Endothelial cell of umbilical vein (primary cell): Measurements from ENCODE around the gene MFSD2A. TPM values are rescaled to one million over a fixed set of nuclear protein-coding genes. Genes with fewer than 3 reads are reported as not detected.

Source experiments
- BruUV-seq: library from RNA; stranded (reverse); fragments of 400-500 nt; replicated peaks from 2 replicates; lab custom pipeline; 2021; lab: Mats Ljungman, UMichigan
- CTCF ChIA-PET: fragments of 300-600, 350-600 bp; sonication (Branson Sonifier 250); formaldehyde crosslinking; loops from one replicate; lab custom pipeline; 2021; ENCODE audit warnings: antibody characterized with exemption, inconsistent platforms; lab: Charles Lee
- POLR2A ChIA-PET: fragments of 300-600, 350-600 bp; sonication (Branson Sonifier 250); formaldehyde crosslinking; loops from one replicate; lab custom pipeline; 2021; ENCODE audit warnings: antibody characterized with exemption, inconsistent platforms; lab: Charles Lee
- DNase-seq: peaks from one replicate; pipeline ENCODE4 v3.0.0-alpha.2; 2011; ENCODE audit warnings: low read depth, low spot score
- FAIRE-seq: peaks from 2 replicates; lab custom pipeline; 2011; peaks lifted over from hg19 to GRCh38; lab: Jason Lieb, UNC
- H2AFZ ChIP-seq: 2 replicates; pipeline ENCODE4 v1.6.0; 2012; ENCODE audit warnings: low read depth, low read length, control low read depth, inconsistent platforms
- H3K27ac ChIP-seq: 2 replicates; pipeline ENCODE4 v1.5.1; 2011; ENCODE audit warnings: low read depth, mild to moderate bottlenecking, control low read depth, low read length, moderate library complexity; ENCODE audit not compliant: insufficient read depth
- H3K27me3 ChIP-seq, 2 experiments: 2 replicates each; pipeline versions ENCODE4 v1.6.0 to v1.6.1; 2011; ENCODE audit warnings: low read length in 2 of 2, mixed read lengths in 1 of 2; ENCODE audit not compliant: control insufficient read depth in 2 of 2, insufficient read depth in 2 of 2
- H3K36me3 ChIP-seq, 2 experiments: 2 replicates in 1 of 2; 3 replicates in 1 of 2; pipeline ENCODE4 v1.5.1; 2011; ENCODE audit warnings: low read length in 2 of 2, mild to moderate bottlenecking in 1 of 2, moderate library complexity in 1 of 2; ENCODE audit not compliant: control insufficient read depth in 2 of 2, insufficient read depth in 2 of 2; ENCODE audit errors: extremely low read depth in 1 of 2
- H3K4me1 ChIP-seq: 3 replicates; pipeline ENCODE4 v1.5.1; 2011; ENCODE audit warnings: mild to moderate bottlenecking, low read length; ENCODE audit not compliant: control insufficient read depth, insufficient read depth; ENCODE audit errors: extremely low read depth
- H3K4me2 ChIP-seq: 2 replicates; pipeline ENCODE4 v1.6.1; 2011; ENCODE audit warnings: low read length, control low read depth, mixed read lengths; ENCODE audit not compliant: insufficient read depth
- H3K4me3 ChIP-seq, 3 experiments: fragments of 200-600 bp in 1 of 3; sonication (generic), shearing (Covaris generic) in 1 of 3; replicated peaks in 1 of 3; 2 replicates each; pipeline ENCODE4 v1.5.1; 2011 to 2016; ENCODE audit warnings: control low read depth in 3 of 3, low read length in 3 of 3, mild to moderate bottlenecking in 2 of 3, inconsistent platforms in 1 of 3, low read depth in 1 of 3, moderate library complexity in 1 of 3; ENCODE audit not compliant: insufficient read depth in 1 of 3
- H3K79me2 ChIP-seq: 2 replicates; pipeline ENCODE4 v1.6.0; 2012; ENCODE audit warnings: low read length, inconsistent platforms; ENCODE audit not compliant: control insufficient read depth, insufficient read depth
- H3K9ac ChIP-seq: replicated peaks from 2 replicates; pipeline ENCODE3; 2011; ENCODE audit warnings: low read length, control low read depth; ENCODE audit not compliant: insufficient read depth; ENCODE audit errors: extremely low read depth
- H3K9me1 ChIP-seq: replicated peaks from 3 replicates; pipeline ENCODE4 v1.6.0; 2011; ENCODE audit warnings: mild to moderate bottlenecking, low read length; ENCODE audit not compliant: control insufficient read depth, insufficient read depth; ENCODE audit errors: extremely low read depth
- H3K9me3 ChIP-seq: replicated peaks from 2 replicates; pipeline ENCODE4 v1.5.1; 2012; ENCODE audit warnings: low read length, inconsistent platforms; ENCODE audit not compliant: control insufficient read depth, insufficient read depth
- H4K20me1 ChIP-seq: replicated peaks from 2 replicates; pipeline ENCODE3; 2011; ENCODE audit warnings: mild to moderate bottlenecking, low read length; ENCODE audit not compliant: control insufficient read depth, insufficient read depth; ENCODE audit errors: extremely low read depth
- CTCF ChIP-seq, 2 donors: IDR thresholded peaks; 1 replicate in 1 of 2; 2 replicates in 1 of 2; pipeline ENCODE4 v1.5.1; 2011; ENCODE audit warnings: low read length in 2 of 2, mild to moderate bottlenecking in 2 of 2, moderate library complexity in 2 of 2, control low read depth in 1 of 2, inconsistent platforms in 1 of 2, low read depth in 1 of 2; ENCODE audit not compliant: insufficient read depth in 1 of 2; ENCODE audit errors: extremely low read depth in 1 of 2
- EZH2 ChIP-seq: IDR thresholded peaks from 2 replicates; pipeline ENCODE4 v1.6.1; 2012; ENCODE audit warnings: borderline replicate concordance, low read depth, mild to moderate bottlenecking, moderate library complexity, low read length, inconsistent platforms; ENCODE audit not compliant: severe bottlenecking
- FOS ChIP-seq: IDR thresholded peaks from 2 replicates; pipeline ENCODE4 v1.6.1; 2011; ENCODE audit warnings: mild to moderate bottlenecking, low read length, moderate library complexity, borderline replicate concordance; ENCODE audit not compliant: insufficient read depth
- GATA2 ChIP-seq: IDR thresholded peaks from 2 replicates; pipeline ENCODE4 v1.7.0; 2011; ENCODE audit warnings: low read depth, mild to moderate bottlenecking, moderate library complexity, mixed read lengths, low read length; ENCODE audit not compliant: insufficient read length, insufficient read depth
- JUN ChIP-seq: IDR thresholded peaks from 2 replicates; pipeline ENCODE4 v1.6.1; 2011; ENCODE audit warnings: borderline replicate concordance, low read depth; ENCODE audit not compliant: insufficient read length, insufficient read depth
- MAX ChIP-seq: IDR thresholded peaks from 2 replicates; pipeline ENCODE4 v1.6.1; 2011; ENCODE audit not compliant: insufficient read depth, insufficient read length
- MYC ChIP-seq: IDR thresholded peaks from one replicate; pipeline ENCODE4 v1.6.1; 2011; ENCODE audit warnings: mild to moderate bottlenecking, low read depth, low read length
- POLR2A ChIP-seq: IDR thresholded peaks from 2 replicates; pipeline ENCODE4 v1.6.1; 2012; ENCODE audit warnings: low read depth, mild to moderate bottlenecking, control low read depth, low read length
- POLR2AphosphoS5 ChIP-seq: IDR thresholded peaks from 2 replicates; pipeline ENCODE4 v1.6.1; 2012; ENCODE audit warnings: low read depth, mild to moderate bottlenecking, control low read depth, low read length, moderate library complexity; ENCODE audit not compliant: insufficient read depth
- dilution Hi-C: fragments of 300-500 bp; cut with MboI; formaldehyde crosslinking; loops from one replicate; pipeline ENCODE4 v1.15.0; 2019; ENCODE audit warnings: low sequenced_read_pairs; ENCODE audit not compliant: extremely low pct_ligation_motif_present
- intact Hi-C: fragments of 100-400 bp; cut with micrococcal nuclease; formaldehyde crosslinking; loops from one replicate; pipeline ENCODE4 v1.10.0; 2022
- polyA plus RNA-seq, 4 experiments: library from polyadenylated mRNA; depleted of rRNA in 3 of 4; stranded (reverse) in 3 of 4; unstranded in 1 of 4; fragments of >200 nt; gene quantifications; 2 replicates each; pipeline versions ENCODE4 v1.2.1 to v1.2.3, GENCODE V29; 2011 to 2012; ENCODE audit warnings: missing spikeins in 1 of 4
- total RNA-seq: library from RNA; stranded (reverse); gene quantifications from 2 replicates; pipeline ENCODE4 v1.2.3, GENCODE V29; 2021

The MFSD2A gene
- total and polyA plus RNA-seq, 2 donors (not counting 3 experiments of a cell fraction or from before 2014, with no cell fraction given) = 2.7 to 5.5 TPM

GRCh38 chr1:39971138-39971537 is 16.2 kb downstream of the MFSD2A start:
- DNase-seq (no peak), FAIRE-seq (no peak)
- H4K20me1 ChIP-seq = no peaks in the 10 kb centered on the region
- H3K79me2 ChIP-seq = no peaks in the 10 kb centered on the region
- no TSS peak for BruUV-seq
- no peak overlapping the region for H3K4me2 ChIP-seq
- no peaks in the 10 kb centered on the region for H3K4me1 ChIP-seq
- dilution Hi-C loops = no loop called here
- no peaks in the 10 kb centered on the region for H3K9me3 ChIP-seq
- no peaks in the 10 kb centered on the region for H3K9me1 ChIP-seq
- H3K27ac ChIP-seq = no peak overlapping the region
- CTCF ChIA-PET = interaction anchor here (0.9 to 6.4 kb wide), 7 partner anchors 11 to 156 kb away, joined by 5 to 76 read pairs (median 33); partner anchors contain the start of gene MYCL
- POLR2A ChIA-PET = no interaction called here
- TF ChIP-seq FOS = no peak
- TF ChIP-seq JUN = no peak
- TF ChIP-seq EZH2 = no peak
- TF ChIP-seq POLR2AphosphoS5 = no peak
- TF ChIP-seq GATA2 = no peak
- no peak for TF ChIP-seq MYC
- no peak for TF ChIP-seq POLR2A
- no peak for TF ChIP-seq CTCF (IDR thresholded peaks at IDR 0.05; ENCODE audit: extremely low read depth in 1 of 2, insufficient read depth in 1 of 2, low read depth in 1 of 2, low read length in 2 of 2)
- TF ChIP-seq MAX = no peak
- no peaks in the 10 kb centered on the region for H3K27me3 ChIP-seq
- no peak overlapping the region for H3K4me3 ChIP-seq
- no peak overlapping the region for H2AFZ ChIP-seq
- intact Hi-C loops = no loop called here
- H3K36me3 ChIP-seq = no peaks in the 10 kb centered on the region
- H3K9ac ChIP-seq = no peak overlapping the region
